Activated CD4-positive, alpha-beta T cell treated with anti-CD3 and anti-CD28 coated beads, Interleukin-2, amount 50 U/mL, for 48 hours (primary cell): ENCODE measurements around the gene DAPK1.
A peak's percentile ranks its signal among the peaks of the same experiment; 100 is the strongest.

Source experiments
- DNase-seq, 2 experiments: peaks; one replicate each; pipeline ENCODE4 v3.0.0-alpha.2; 2020

The DAPK1 gene

GRCh38 chr9:87673446-87674120 is 175.9 kb downstream of the DAPK1 start:
- no peak for DNase-seq

- no peak for DNase-seq
Observed at GRCh38 chr9:87674565-87675299, 177.1 kb downstream of the DAPK1 start.

GRCh38 chr9:87675906-87676515 is 178.3 kb downstream of the DAPK1 start:
- no peak for DNase-seq

- no peak for DNase-seq
Observed at GRCh38 chr9:87676976-87677775, 179.5 kb downstream of the DAPK1 start.

GRCh38 chr9:87677776-87678587 is 180.3 kb downstream of the DAPK1 start:
- DNase-seq, result no peak

- DNase-seq, result peak; percentile 36 to 54
Observed at GRCh38 chr9:87678650-87679355, 181.1 kb downstream of the DAPK1 start.

GRCh38 chr9:87681271-87682061 is 183.8 kb downstream of the DAPK1 start:
- DNase-seq, result no peak

- DNase-seq, result no peak
Observed at GRCh38 chr9:87682085-87682484, 184.4 kb downstream of the DAPK1 start.

- DNase-seq, result no peak
Observed at GRCh38 chr9:87682618-87683017, 185.0 kb downstream of the DAPK1 start.

- DNase-seq, result no peak
Observed at GRCh38 chr9:87683751-87684626, 186.3 kb downstream of the DAPK1 start.

GRCh38 chr9:87684627-87685219 is 187.1 kb downstream of the DAPK1 start:
- DNase-seq, result peak in 1 of 2 experiments; percentile 24

- no peak for DNase-seq
Observed at GRCh38 chr9:87685441-87685840, 187.8 kb downstream of the DAPK1 start.

GRCh38 chr9:87685871-87686519 is 188.3 kb downstream of the DAPK1 start:
- DNase-seq, result no peak

GRCh38 chr9:87686520-87687090 is 188.9 kb downstream of the DAPK1 start:
- DNase-seq, result no peak

GRCh38 chr9:87687207-87687606 is 189.5 kb downstream of the DAPK1 start:
- DNase-seq, result no peak

GRCh38 chr9:87694236-87694755 is 196.6 kb downstream of the DAPK1 start:
- DNase-seq, result no peak

GRCh38 chr9:87695523-87695922 is 197.9 kb downstream of the DAPK1 start:
- no peak for DNase-seq

- DNase-seq, result peak in 1 of 2 experiments; percentile 17
Observed at GRCh38 chr9:87696641-87697040, 199.0 kb downstream of the DAPK1 start.
